Muscle layer of colon (tissue), 2 donors: ENCODE results near the gene PDE4C.

ENCODE experiments used
- H3K27ac ChIP-seq: one replicate; pipeline ENCODE4 v1.7.0; 2013; ENCODE audit warnings: low read depth, mild to moderate bottlenecking, low read length, moderate library complexity
- H3K27me3 ChIP-seq, 2 donors: one replicate each; pipeline ENCODE4 v1.7.0; 2013; ENCODE audit warnings: low read length in 2 of 2, mild to moderate bottlenecking in 2 of 2; ENCODE audit not compliant: insufficient read depth in 2 of 2, control insufficient read depth in 1 of 2
- H3K36me3 ChIP-seq: one replicate; pipeline ENCODE4 v1.7.0; 2013; ENCODE audit warnings: mild to moderate bottlenecking, low read length; ENCODE audit not compliant: insufficient read depth
- H3K4me1 ChIP-seq: one replicate; pipeline ENCODE4 v1.7.0; 2013; ENCODE audit warnings: mild to moderate bottlenecking, low read length; ENCODE audit not compliant: insufficient read depth
- H3K4me3 ChIP-seq, 2 donors: one replicate each; pipeline ENCODE4 v1.7.0; 2013; ENCODE audit warnings: low read length in 2 of 2, low read depth in 1 of 2, mild to moderate bottlenecking in 1 of 2, moderate library complexity in 1 of 2
- H3K9ac ChIP-seq: one replicate; pipeline ENCODE4 v1.7.0; 2013; ENCODE audit warnings: low read length
- H3K9me3 ChIP-seq: one replicate; pipeline ENCODE4 v1.7.0; 2013; ENCODE audit warnings: mild to moderate bottlenecking, low read length
- donor health status: abdominal sarcoma.
- donor health status: Adenocarcinoma of cecum.

The PDE4C gene

GRCh38 chr19:18264137-18264854 lies 38.1 kb upstream of the PDE4C start:
- Histone ChIP-seq H3K27me3 (no peaks in the 10 kb centered on the region), H3K4me3 (no peak overlapping the region), H3K4me1 (no peaks in the 10 kb centered on the region), H3K27ac (no peak overlapping the region), H3K9me3 (no peaks in the 10 kb centered on the region), H3K36me3 (peaks cover 47% of the 10 kb centered on the region), H3K9ac (no peak overlapping the region)

- Histone ChIP-seq H3K4me3 (no peak overlapping the region), H3K4me1 (no peaks in the 10 kb centered on the region), H3K9ac (no peak overlapping the region), H3K36me3 (peaks cover 47% of the 10 kb centered on the region), H3K27ac (no peak overlapping the region), H3K9me3 (no peaks in the 10 kb centered on the region), H3K27me3 (no peaks in the 10 kb centered on the region)
Observed at GRCh38 chr19:18263324-18264136, 37.3 kb upstream of the PDE4C start.

GRCh38 chr19:18262917-18263316 lies 36.7 kb upstream of the PDE4C start:
- Histone ChIP-seq H3K36me3 (peaks cover 47% of the 10 kb centered on the region), H3K4me3 (no peak overlapping the region), H3K4me1 (no peaks in the 10 kb centered on the region), H3K27me3 (no peaks in the 10 kb centered on the region), H3K9me3 (no peaks in the 10 kb centered on the region), H3K9ac (no peak overlapping the region), H3K27ac (no peak overlapping the region)

GRCh38 chr19:18262144-18262543 lies 35.9 kb upstream of the PDE4C start:
- H3K27ac ChIP-seq: no peak overlapping the region
- no peaks in the 10 kb centered on the region for H3K9me3 ChIP-seq
- H3K4me3 ChIP-seq: no peak overlapping the region
- no peaks in the 10 kb centered on the region for H3K4me1 ChIP-seq
- H3K27me3 ChIP-seq: no peaks in the 10 kb centered on the region
- H3K36me3 ChIP-seq: peaks cover 45% of the 10 kb centered on the region
- H3K9ac ChIP-seq: no peak overlapping the region

GRCh38 chr19:18261474-18261873 lies 35.2 kb upstream of the PDE4C start:
- peaks cover 42% of the 10 kb centered on the region for H3K36me3 ChIP-seq
- H3K9me3 ChIP-seq: no peaks in the 10 kb centered on the region

GRCh38 chr19:18259893-18260292 lies 33.7 kb upstream of the PDE4C start:
- Histone ChIP-seq H3K4me3 (no peak overlapping the region), H3K9ac (no peak overlapping the region), H3K27ac (no peak overlapping the region), H3K27me3 (peaks cover 0 to 5% of the 10 kb centered on the region in 2 donors), H3K36me3 (peaks cover 26% of the 10 kb centered on the region), H3K9me3 (no peaks in the 10 kb centered on the region), H3K4me1 (no peaks in the 10 kb centered on the region)

More at GRCh38 chr19:18261474-18261873, 35.2 kb upstream of the PDE4C start:
- Histone ChIP-seq H3K27me3 (no peaks in the 10 kb centered on the region), H3K27ac (no peak overlapping the region), H3K4me1 (no peaks in the 10 kb centered on the region), H3K9ac (no peak overlapping the region), H3K4me3 (no peak overlapping the region)

- no peak overlapping the region for H3K4me3 ChIP-seq
- H3K36me3 ChIP-seq: peaks cover 16% of the 10 kb centered on the region
- H3K9ac ChIP-seq: no peak overlapping the region
- H3K27me3 ChIP-seq: peaks cover 0 to 7% of the 10 kb centered on the region in 2 donors
- H3K27ac ChIP-seq: no peak overlapping the region
- H3K9me3 ChIP-seq: no peaks in the 10 kb centered on the region
- no peaks in the 10 kb centered on the region for H3K4me1 ChIP-seq
Observed at GRCh38 chr19:18257503-18258470, 31.5 kb upstream of the PDE4C start.

- Histone ChIP-seq H3K4me3 (no peak overlapping the region), H3K4me1 (no peaks in the 10 kb centered on the region), H3K9ac (no peak overlapping the region), H3K9me3 (no peaks in the 10 kb centered on the region), H3K27ac (no peak overlapping the region), H3K27me3 (peaks cover 0 to 7% of the 10 kb centered on the region in 2 donors), H3K36me3 (peaks cover 6% of the 10 kb centered on the region)
Observed at GRCh38 chr19:18254546-18255503, 28.6 kb upstream of the PDE4C start.

- no peak overlapping the region for H3K9ac ChIP-seq
- H3K36me3 ChIP-seq: peaks cover 6% of the 10 kb centered on the region
- H3K9me3 ChIP-seq: no peaks in the 10 kb centered on the region
- no peak overlapping the region for H3K27ac ChIP-seq
- H3K4me1 ChIP-seq: no peaks in the 10 kb centered on the region
- no peak overlapping the region for H3K4me3 ChIP-seq
- peaks cover 0 to 7% of the 10 kb centered on the region in 2 donors for H3K27me3 ChIP-seq
Observed at GRCh38 chr19:18253716-18254115, 27.5 kb upstream of the PDE4C start.

- Histone ChIP-seq H3K9ac (no peak overlapping the region), H3K27ac (no peak overlapping the region), H3K4me3 (no peak overlapping the region), H3K36me3 (peaks cover 6% of the 10 kb centered on the region), H3K9me3 (no peaks in the 10 kb centered on the region), H3K27me3 (peaks cover 0 to 7% of the 10 kb centered on the region in 2 donors), H3K4me1 (no peaks in the 10 kb centered on the region)
Observed at GRCh38 chr19:18253130-18253529, 26.9 kb upstream of the PDE4C start.
